SKM-1 (cell line): Measurements from ENCODE around the gene KLF11.

ENCODE experiments used
- DNase-seq: peaks from one replicate; lab custom pipeline; 2025; ENCODE audit not compliant: unreplicated experiment; lab: John Stamatoyannopoulos, UW

The KLF11 gene

DNA sequence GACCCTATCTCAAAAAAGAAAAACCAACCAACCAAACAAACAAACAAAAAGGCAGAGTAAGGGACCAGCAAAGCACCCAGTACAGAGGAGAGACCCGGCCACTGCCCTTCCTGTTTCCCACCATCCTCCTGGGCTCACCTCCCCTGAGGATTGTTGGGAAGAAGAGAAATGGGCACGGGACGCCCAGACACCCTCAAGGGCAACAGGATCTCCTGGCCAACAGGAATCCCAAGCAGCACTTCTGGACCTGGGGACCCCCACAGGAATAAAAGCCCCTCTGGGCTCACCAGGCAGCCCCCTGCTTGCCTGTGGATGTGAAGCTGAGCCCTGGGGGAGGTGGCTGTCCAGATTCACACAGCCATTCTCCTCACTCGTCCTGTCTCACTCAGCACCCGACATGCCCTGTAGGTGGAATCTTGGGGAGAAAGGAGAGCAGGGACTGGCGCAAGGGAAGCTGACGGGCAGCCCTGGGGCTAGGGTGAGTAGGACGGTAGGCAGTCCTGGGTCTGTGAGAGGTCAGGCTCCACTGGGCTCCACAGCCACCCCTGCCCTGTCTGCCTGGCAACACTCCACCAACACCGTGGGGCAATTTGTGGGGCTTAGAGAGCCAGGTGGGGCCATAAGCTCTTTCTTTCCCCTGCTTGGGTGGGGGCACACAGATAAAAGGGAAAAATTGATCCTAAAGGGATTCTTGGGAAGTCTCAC is 18.0 kb downstream of the KLF11 start:
- no peak for DNase-seq

DNA sequence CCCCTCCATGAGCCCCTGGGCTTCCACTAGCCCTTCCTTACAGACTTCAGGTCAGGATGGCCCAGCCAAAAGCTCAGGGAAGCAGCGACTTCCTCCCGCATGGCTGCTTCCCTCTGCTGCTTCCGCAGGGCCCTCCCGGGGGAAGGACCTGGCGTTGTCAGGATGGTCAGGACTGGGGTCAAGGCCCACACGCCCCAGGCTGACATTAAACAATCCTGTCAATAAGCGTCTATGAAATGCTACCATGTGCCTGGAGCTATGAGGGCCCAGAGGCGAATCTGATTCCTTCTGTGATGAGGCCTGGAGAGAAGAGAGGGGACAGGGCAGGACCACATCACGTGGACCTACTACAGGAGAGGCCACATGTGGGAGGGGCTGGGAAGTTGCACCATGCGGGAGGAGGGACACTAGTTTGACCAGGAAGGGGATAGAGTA is 19.6 kb downstream of the KLF11 start:
- DNase-seq, result no peak

- no peak for DNase-seq
These were observed 20.2 kb downstream of the KLF11 start for GRCh38 chr2:10063566-10063965.

GRCh38 chr2:10064932-10065772 is 21.8 kb downstream of the KLF11 start:
- DNase-seq, result peak; percentile 84

GRCh38 chr2:10065773-10066055 is 22.4 kb downstream of the KLF11 start:
- DNase-seq, result no peak

DNA sequence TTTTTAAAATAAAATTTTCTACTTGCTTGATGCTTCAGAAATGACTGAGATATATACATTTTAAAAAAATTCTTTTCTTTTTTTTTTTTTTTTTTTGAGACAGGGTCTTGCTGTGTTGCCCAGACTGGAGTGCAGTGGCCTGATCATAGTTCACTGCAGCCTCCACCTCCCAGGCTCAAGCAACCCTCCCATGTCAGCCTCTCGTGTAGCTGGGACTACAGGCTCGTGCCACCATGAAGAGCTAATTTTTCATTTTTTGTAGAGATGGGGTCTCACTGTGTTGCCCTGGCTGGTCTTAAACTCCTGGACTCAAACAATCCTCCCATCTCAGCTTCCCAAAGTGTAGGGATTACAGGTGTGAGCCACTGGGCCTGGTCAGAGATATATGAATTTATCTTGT is 24.0 kb downstream of the KLF11 start:
- no peak for DNase-seq

DNA sequence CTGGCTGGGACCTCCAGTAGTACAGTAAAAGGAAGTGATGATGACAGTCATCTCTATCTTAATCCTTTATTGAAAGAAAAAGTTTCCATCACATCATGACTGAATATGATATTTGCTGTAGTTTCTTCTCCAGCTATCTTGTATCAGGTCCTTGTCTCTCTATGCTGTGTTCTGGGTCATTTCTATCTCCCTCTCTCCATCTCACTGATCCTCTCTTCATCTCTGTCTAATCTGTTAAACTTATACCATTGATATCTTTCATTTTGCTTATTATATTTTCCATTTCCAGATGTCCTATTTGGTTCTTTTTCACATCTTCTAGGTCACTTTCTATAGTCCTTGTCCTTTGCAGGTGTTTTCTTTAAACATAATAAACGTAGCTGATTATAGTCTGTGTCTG is 24.5 kb downstream of the KLF11 start:
- no peak for DNase-seq

- no peak for DNase-seq
These were observed 27.8 kb downstream of the KLF11 start for GRCh38 chr2:10071176-10071575.

DNA sequence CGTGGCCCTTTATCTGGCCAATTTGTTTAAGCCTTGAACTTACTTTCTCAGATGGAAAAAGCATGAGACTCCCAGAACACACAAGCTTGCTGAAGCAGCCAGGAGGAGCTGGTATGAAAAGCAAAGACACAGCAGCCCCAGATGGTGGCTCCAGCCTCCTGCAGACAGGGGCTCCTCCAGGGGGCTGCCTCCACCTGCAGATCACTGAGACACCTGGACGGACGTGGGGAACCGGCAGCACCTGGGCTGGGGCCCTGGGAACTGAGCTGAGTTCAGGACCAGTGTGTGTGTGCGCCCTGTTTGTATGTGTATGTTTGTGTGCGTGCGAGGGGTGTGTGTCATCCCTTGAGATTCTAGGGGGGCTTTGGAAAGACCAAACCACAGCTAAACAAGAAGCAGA is 28.2 kb downstream of the KLF11 start:
- no peak for DNase-seq

DNA sequence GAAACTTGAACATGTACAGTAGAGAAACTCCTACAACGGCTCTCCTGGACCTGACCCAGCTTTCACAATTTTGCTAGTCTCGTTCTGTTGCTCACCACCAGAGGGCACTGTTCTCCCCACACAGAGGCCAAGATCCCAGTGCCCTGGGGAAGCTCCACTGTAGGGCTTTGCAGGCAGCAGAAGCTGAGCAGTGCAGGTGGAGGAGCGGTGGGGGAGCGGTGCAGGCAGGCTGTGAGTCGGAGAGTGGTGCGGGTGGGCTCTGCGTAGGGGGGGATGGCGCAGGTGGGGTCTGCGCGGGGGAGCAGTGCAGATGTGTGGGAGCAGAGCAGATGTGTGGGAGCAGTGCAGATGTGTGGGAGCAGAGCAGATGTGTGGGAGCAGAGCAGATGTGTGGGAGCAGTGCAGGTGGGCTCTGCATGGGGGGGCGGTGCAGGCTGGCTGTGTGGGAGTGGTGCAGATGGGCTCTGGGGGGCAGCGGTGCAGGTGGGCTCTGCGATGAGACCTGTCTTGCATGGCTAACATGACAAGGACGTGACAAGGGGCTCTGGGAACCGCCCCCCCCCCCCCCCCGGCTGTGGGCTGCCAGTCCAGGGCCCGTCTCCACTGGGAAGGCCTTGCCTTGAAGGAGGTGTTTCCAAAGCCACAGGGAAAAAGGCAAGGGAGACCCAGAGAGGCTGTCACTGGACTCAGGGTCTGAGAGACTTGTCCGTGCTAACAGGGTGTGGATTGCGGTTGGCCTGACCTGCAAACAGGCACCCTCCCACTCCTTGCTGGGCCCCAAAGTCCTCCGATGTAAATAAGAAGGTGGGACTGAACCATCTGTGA is 29.5 kb downstream of the KLF11 start:
- DNase-seq, result peak; percentile 74

- no peak for DNase-seq
These were observed 30.4 kb downstream of the KLF11 start for GRCh38 chr2:10073706-10074105.

- DNase-seq, result no peak
These were observed 31.8 kb downstream of the KLF11 start for GRCh38 chr2:10075101-10075500.

DNA sequence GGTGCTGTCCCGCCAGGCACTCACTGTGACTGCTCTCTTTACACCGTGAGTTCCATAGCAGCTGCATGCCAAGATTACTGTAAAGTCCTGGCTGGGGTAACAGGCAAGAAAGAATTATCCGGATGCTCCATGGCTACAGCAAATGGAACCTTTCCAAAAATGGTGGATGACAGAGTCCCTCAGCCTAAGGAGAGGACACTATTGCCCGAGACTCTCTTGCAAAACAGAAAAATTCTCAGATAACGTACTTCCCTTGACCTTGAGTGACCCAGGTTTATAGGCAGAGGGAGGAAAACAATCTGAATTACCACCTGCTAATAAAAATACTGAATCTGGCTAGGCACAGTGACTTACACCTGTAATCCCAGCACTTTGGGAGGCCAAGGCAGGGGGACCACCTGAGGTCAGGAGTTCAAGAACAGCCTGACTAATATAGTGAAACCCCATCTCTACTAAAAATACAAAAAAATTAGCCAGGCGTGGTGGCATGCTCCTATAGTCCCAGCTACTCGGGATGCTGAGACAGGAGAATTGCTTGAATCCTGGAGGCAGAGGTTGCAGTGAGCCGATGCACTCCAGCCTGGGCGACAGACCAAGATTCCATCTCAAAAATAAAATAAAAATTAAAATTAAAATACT is 32.3 kb downstream of the KLF11 start:
- no peak for DNase-seq

DNA sequence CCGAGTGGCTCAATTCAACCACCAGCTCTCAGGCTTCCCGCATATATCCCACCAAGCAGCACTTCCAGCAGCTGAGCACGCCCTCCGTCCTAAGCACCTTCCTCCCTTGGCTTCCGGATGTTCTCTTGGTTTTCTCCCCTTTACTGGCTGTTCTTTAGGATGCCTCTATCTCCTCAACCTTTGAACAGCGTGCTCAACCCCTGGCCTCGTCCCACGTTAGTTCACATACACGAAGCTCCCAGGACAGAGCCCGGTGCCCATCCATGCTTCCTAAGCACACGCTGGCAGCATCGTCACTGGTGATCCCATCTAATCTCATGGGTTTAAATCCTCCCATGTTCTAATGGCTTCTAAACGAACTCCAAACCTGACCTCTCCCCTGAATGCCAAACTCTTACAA is 33.2 kb downstream of the KLF11 start:
- no peak for DNase-seq

DNA sequence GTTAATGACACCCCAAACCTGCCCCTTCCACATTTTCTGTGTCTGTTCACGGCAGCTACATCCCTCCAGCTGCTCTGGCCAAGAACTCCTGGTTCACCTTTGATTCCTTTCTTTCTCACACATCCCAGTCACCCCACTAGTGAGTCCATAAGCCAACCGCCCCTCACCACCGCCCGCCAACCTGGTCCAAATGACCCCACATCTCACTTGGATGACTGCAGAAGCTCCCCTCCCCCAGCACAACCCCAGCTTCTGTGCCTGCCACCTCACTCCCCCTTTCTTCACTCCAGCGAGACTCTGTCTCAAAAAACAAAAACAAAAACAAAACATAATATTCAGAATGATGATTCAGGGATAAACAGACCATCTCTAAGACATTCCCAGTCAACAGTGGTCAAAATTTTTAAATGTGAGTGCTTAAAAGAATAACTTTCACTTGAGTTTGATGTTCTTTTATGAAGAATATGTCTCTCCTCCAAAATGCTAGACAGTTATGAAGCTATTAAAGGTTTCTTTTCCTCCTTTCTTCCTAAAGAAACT is 33.7 kb downstream of the KLF11 start:
- DNase-seq, result no peak

- no peak for DNase-seq
These were observed 34.7 kb downstream of the KLF11 start for GRCh38 chr2:10078001-10078400.

GRCh38 chr2:10078704-10079265 is 35.4 kb downstream of the KLF11 start:
- no peak for DNase-seq

- DNase-seq, result no peak
These were observed 36.0 kb downstream of the KLF11 start for GRCh38 chr2:10079266-10079869.

DNA sequence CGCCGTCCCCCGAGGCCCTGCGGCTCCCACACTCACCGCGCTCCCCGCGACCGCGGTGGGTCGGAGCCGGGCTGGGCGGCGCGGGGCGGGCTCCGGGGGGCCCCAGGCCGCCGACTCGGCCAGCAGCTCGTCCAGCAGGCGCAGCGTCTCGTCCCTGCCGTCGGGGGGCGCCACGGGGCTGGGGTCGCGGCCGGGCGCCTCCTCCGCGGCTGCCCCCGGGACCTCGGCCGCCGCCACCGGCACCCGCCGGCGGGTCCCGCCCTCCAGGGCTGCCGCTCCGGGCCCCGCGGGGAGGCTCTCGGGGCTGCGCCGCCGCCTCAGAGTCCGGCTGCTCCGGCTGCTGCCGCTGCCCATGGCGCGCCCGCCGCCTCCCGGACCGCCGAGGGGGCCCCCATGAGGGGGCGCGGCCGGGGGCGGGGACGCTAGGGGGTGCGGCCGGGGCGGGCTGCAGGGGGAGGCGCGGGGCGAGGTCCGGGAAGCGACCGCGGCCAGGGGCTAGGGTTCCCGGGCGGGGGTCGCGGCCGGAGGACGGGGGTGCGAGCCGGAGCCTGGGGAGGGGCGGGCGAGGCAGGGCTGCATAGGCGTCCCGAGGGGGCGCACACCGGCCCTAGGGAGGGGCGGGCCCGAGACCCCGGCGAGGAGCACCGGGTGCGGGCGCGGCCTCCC is 36.7 kb downstream of the KLF11 start, which contains the start of gene CYS1:
CYS1 (minus strand) TSS at position 542 of the 666 bp plus-strand sequence; CDS start at position 354, 188 bp downstream.
- no peak for DNase-seq
